GM12872 (cell line): ENCODE data around the gene MRPS14.
A peak's percentile ranks its signal among the peaks of the same experiment; 100 is the strongest.

Experiments used
- CTCF ChIP-seq: IDR thresholded peaks from 3 replicates; pipeline ENCODE4 v1.5.1; 2011; ENCODE audit warnings: low read depth, mild to moderate bottlenecking, low read length, moderate library complexity; ENCODE audit not compliant: insufficient read depth

The MRPS14 gene

GRCh38 chr1:174999216-174999935 lies 23.8 kb downstream of the MRPS14 start:
- no peak for TF ChIP-seq CTCF

GRCh38 chr1:174998569-174999215 lies 24.5 kb downstream of the MRPS14 start:
- peak; percentile 79 for TF ChIP-seq CTCF

DNA sequence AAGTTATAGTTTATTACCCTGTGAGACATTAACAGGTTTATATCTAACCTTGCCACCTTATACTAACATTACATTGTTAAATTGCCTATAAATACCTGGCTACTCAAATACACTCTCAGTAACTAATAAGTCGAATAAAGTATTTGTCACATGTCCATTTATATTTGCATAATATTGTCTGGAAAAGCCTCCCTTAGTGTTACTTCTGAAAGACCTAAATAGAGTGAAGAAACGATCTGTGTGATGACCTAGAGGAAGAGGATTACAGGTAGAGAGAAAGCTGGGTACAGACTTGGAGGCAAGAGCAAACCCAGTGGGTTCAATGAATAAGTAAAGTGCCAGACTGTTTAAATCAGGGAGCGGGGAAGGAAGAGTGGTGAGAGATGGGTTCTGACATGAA lies 26.2 kb downstream of the MRPS14 start:
- TF ChIP-seq CTCF = no peak

DNA sequence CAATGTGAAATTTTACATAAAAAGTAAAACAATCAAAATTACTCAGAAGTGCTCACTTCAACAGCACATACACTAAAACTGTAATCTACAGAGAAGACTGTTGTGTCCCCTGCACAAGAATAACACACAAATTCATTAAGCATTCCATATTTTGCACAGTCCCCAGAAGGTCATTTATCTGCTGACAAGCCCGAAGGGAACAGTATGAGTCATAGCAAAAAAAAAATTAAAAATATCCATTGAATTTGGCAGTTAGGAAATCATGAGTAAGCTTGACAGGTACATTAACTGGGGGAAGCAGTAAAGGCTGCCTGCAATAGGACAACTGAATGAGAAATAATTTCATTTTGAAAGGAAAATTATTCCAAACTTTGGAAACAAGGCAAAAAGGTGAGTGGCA lies 26.7 kb downstream of the MRPS14 start:
- no peak for TF ChIP-seq CTCF

DNA sequence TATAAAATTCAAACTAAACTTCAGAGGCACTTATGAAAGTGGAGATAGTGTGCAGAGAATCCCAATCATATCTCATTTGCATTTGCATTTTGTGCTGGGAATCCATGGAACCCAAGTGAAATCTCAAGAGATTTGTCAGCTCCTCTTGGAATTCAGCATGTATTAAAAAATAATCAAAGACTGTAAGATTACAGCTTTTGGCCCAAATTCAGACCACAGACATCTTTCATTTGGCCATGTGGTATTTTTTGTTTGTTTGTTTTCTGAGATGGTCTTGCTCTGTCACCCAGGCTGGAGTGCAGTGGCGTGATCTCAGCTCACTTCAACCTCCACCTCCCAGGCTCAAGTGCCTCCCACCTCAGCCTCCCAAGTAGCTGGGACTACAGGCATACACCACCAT lies 27.3 kb downstream of the MRPS14 start:
- no peak for TF ChIP-seq CTCF

GRCh38 chr1:174995121-174995520 lies 28.1 kb downstream of the MRPS14 start:
- no peak for TF ChIP-seq CTCF

DNA sequence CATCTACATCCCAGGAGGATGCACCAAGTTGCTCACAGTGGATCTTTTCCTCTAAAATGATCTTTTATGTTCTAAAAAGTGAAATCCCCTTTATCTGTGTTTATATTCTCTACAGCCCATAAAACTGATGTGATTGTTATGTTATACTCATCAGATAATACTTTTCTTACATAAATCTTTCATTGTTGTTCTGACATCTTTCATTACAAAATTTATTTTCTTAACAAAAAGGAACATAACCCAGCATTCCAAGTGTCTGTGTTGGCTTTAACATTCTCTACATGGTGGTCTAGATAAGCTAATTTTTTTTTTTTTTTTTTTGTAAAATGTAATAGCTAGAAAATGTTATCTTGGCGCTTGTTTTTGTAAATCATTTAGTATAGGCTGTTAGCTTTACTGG lies 31.8 kb downstream of the MRPS14 start:
- no peak for TF ChIP-seq CTCF
